GM23338 (cell line): ENCODE data around the gene CGNL1. TPM values are rescaled to one million over a fixed set of nuclear protein-coding genes. Genes with fewer than 3 reads are reported as not detected.

Experiments
- ATAC-seq: fragments of 200-7000 bp; cut with Tn5 transposase; 3 replicates; pipeline ENCODE4 v1.9.1; 2020
- DNase-seq: peaks from one replicate; pipeline ENCODE4 v3.0.0-alpha.2; 2015; ENCODE audit warnings: low spot score
- H2AFZ ChIP-seq: fragments of 200-600 bp; sonication (generic); 2 replicates; pipeline ENCODE4 v1.8.0; 2016; ENCODE audit warnings: antibody characterized with exemption, mild to moderate bottlenecking, moderate library complexity
- H3F3A ChIP-seq: fragments of 200-600 bp; sonication (generic); replicated peaks from 2 replicates; pipeline ENCODE4 v1.8.0; 2017; ENCODE audit warnings: antibody characterized with exemption, mixed run types, low read depth
- H3K27ac ChIP-seq: fragments of 200-600 bp; sonication (generic); 2 replicates; pipeline ENCODE4 v1.6.1; 2016; ENCODE audit warnings: low read depth
- H3K27me3 ChIP-seq: fragments of 200-600 bp; sonication (generic); 2 replicates; pipeline ENCODE4 v1.8.0; 2016; ENCODE audit warnings: mild to moderate bottlenecking, mixed run types, moderate library complexity; ENCODE audit not compliant: insufficient read depth
- H3K36me3 ChIP-seq: fragments of 200-600 bp; sonication (generic); 2 replicates; pipeline ENCODE4 v1.8.0; 2016; ENCODE audit warnings: mild to moderate bottlenecking; ENCODE audit not compliant: insufficient read depth
- H3K4me1 ChIP-seq: fragments of 200-600 bp; sonication (generic); 2 replicates; pipeline ENCODE4 v1.8.0; 2016; ENCODE audit warnings: mild to moderate bottlenecking, moderate library complexity; ENCODE audit not compliant: insufficient read depth
- H3K4me2 ChIP-seq: fragments of 200-600 bp; sonication (generic); 2 replicates; pipeline ENCODE4 v1.7.1; 2017; ENCODE audit warnings: mixed run types
- H3K4me3 ChIP-seq: fragments of 200-600 bp; sonication (generic); 2 replicates; pipeline ENCODE4 v1.6.1; 2016; ENCODE audit warnings: mixed run types
- H3K79me2 ChIP-seq: fragments of 200-600 bp; sonication (generic); replicated peaks from 2 replicates; pipeline ENCODE4 v1.8.0; 2017; ENCODE audit warnings: mild to moderate bottlenecking; ENCODE audit not compliant: insufficient read depth
- H3K9me2 ChIP-seq: fragments of 200-600 bp; sonication (generic); 2 replicates; pipeline ENCODE4 v1.8.0; 2017; ENCODE audit not compliant: insufficient read depth
- H4K20me1 ChIP-seq: fragments of 200-600 bp; sonication (generic); replicated peaks from 2 replicates; pipeline ENCODE4 v1.8.0; 2017; ENCODE audit warnings: mild to moderate bottlenecking; ENCODE audit not compliant: insufficient read depth
- H3K27ac Mint-ChIP-seq: 2 replicates; pipeline ENCODE4 v1.8.0; 2020; ENCODE audit warnings: inconsistent platforms, mild to moderate bottlenecking, moderate library complexity, mixed read lengths
- H3K27me3 Mint-ChIP-seq: 3 replicates; pipeline ENCODE4 v1.8.0; 2022; ENCODE audit warnings: low read depth, mild to moderate bottlenecking, moderate library complexity, mixed read lengths, inconsistent platforms; ENCODE audit not compliant: insufficient read depth, poor library complexity
- H3K36me3 Mint-ChIP-seq: 3 replicates; pipeline ENCODE4 v1.8.0; 2021; ENCODE audit warnings: low read depth, mild to moderate bottlenecking, inconsistent platforms, moderate library complexity, mixed read lengths
- H3K4me1 Mint-ChIP-seq: 3 replicates; pipeline ENCODE4 v1.8.0; 2020; ENCODE audit warnings: mild to moderate bottlenecking, inconsistent platforms, mixed read lengths
- H3K4me3 Mint-ChIP-seq: 3 replicates; pipeline ENCODE4 v1.8.0; 2021; ENCODE audit warnings: moderate library complexity, mild to moderate bottlenecking, inconsistent platforms, mixed read lengths
- H3K9me3 Mint-ChIP-seq: 3 replicates; pipeline ENCODE4 v1.8.0; 2020; ENCODE audit warnings: moderate library complexity, mild to moderate bottlenecking, inconsistent platforms, mixed read lengths
- CREB1 ChIP-seq: fragments of 250-450 bp; sonication (Bioruptor Pico); IDR thresholded peaks from 2 replicates; pipeline ENCODE4 v1.5.0; 2020; ENCODE audit warnings: low read depth, mild to moderate bottlenecking, moderate library complexity
- EZH2 ChIP-seq: fragments of 200-600 bp; sonication (generic); IDR thresholded peaks from one replicate; pipeline ENCODE4 v1.8.0; 2017; ENCODE audit warnings: antibody characterized with exemption, mild to moderate bottlenecking, low read depth; ENCODE audit not compliant: unreplicated experiment
- EZH2phosphoT487 ChIP-seq: fragments of 200-600 bp; sonication (generic); IDR thresholded peaks from one replicate; pipeline ENCODE4 v1.8.1; 2018; ENCODE audit warnings: antibody characterized with exemption; ENCODE audit not compliant: unreplicated experiment
- JUNB ChIP-seq: IDR thresholded peaks from one replicate; pipeline ENCODE4 v1.6.1; 2016; ENCODE audit warnings: antibody characterized with exemption; ENCODE audit not compliant: unreplicated experiment
- NANOG ChIP-seq: IDR thresholded peaks from 2 replicates; pipeline ENCODE4 v1.6.1; 2016; ENCODE audit warnings: antibody characterized with exemption, borderline replicate concordance
- POLR2AphosphoS5 ChIP-seq: IDR thresholded peaks from 2 replicates; pipeline ENCODE4 v1.6.1; 2016; ENCODE audit warnings: antibody characterized with exemption, low read depth
- REST ChIP-seq: IDR thresholded peaks from one replicate; pipeline ENCODE4 v1.6.1; 2018; ENCODE audit warnings: antibody characterized with exemption; ENCODE audit not compliant: unreplicated experiment
- ZNF114 ChIP-seq: fragments of 250-450 bp; sonication (Bioruptor Pico); IDR thresholded peaks from 2 replicates; pipeline ENCODE4 v1.5.0; 2020; ENCODE audit warnings: mild to moderate bottlenecking, moderate library complexity
- ZNF331 ChIP-seq: fragments of 250-450 bp; sonication (Bioruptor Pico); IDR thresholded peaks from 2 replicates; pipeline ENCODE4 v1.5.0; 2020; ENCODE audit warnings: low read depth, mild to moderate bottlenecking, moderate library complexity
- ZNF462 ChIP-seq: fragments of 250-450 bp; sonication (Bioruptor Pico); IDR thresholded peaks from 2 replicates; pipeline ENCODE4 v1.5.0; 2020; ENCODE audit warnings: mild to moderate bottlenecking, moderate library complexity
- polyA plus RNA-seq: library from polyadenylated mRNA; unstranded; fragments of >200 nt; fragmentation: Nextera tagmentation; extraction: Ambion mirVana; gene quantifications from 2 replicates; pipeline ENCODE4 v1.2.1, GENCODE V29; 2016
- total RNA-seq: library from RNA; depleted of rRNA; stranded (reverse); fragments of >200 nt; shearing (Covaris generic); gene quantifications from 2 replicates; pipeline ENCODE4 v1.2.3, GENCODE V29; 2014
- TF ChIP-seq, protein P1 (sequence below): IDR thresholded peaks from 2 replicates; pipeline ENCODE4 v1.6.1; 2016; ENCODE audit warnings: antibody characterized with exemption

Gene CGNL1
- total and polyA plus RNA-seq, 2 experiments from 2014 or later = 20.0 to 57.8 TPM

DNA sequence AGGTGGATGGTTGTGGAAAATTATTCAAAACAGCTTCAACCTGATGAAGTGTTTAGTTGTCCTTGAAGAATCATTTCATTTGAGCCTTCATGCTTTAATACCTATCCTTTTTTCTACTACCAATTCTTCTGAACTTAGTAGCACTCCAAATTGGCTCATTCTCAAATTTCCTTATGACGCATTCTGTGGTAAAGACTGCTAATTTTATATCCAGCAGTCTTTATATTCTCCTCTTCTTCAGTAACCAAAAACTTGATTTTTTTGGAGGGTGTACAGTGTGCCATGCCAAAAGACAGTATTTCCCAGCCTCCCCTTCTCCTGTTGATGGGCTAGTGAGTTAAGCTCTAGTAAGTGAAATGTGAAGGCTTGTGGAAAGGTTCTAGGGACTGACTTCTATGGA lies 25.2 kb downstream of the CGNL1 start (continued):
- no peak for TF ChIP-seq ZNF462 (CRISPR knock-in tag)

DNA sequence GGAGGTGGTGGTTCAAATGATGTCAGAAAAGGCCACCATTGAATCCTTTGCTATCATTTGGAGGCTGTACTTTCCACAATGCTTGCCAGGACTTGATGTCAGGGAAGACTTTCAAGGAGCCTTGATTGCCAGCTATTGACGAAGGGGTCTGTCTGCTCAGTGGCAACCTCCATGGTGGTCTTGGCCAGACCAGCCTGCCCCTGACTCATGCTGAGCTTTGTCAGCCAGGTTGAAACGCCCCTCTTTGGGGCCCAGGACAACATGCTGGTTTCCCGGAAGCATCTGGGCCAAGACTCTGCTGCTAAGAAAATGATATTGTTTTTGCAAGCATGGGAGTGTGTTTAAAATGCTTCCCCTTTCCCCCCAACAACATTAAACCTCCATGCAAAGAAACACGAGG lies 26.7 kb downstream of the CGNL1 start:
- H3K9me3 Mint-ChIP-seq = no peaks in the 10 kb centered on the region; the same call in 2 of the 3 replicates
- H3K4me2 ChIP-seq = peak overlapping the region; percentile 35
- H3K9me2 ChIP-seq = no peaks in the 10 kb centered on the region
- H3K4me3 ChIP-seq = no peak overlapping the region
- 0 out of 2 replicates have a peak overlapping the region, but pooled peaks have one; percentile 42 for H3K27ac Mint-ChIP-seq
- H3F3A ChIP-seq = no peaks in the 10 kb centered on the region
- peak overlapping the region; percentile 16; the same call in 1 of the 3 replicates for H3K4me3 Mint-ChIP-seq
- no peaks in the 10 kb centered on the region for H3K27me3 Mint-ChIP-seq
- H3K36me3 ChIP-seq = no peaks in the 10 kb centered on the region; the same call in none of the 2 replicates
- peaks cover 9% of the 10 kb centered on the region; the same call in 1 of the 2 replicates for H4K20me1 ChIP-seq
- H3K36me3 Mint-ChIP-seq = peaks cover 45% of the 10 kb centered on the region
- H3K79me2 ChIP-seq = peaks cover 91% of the 10 kb centered on the region
- H3K4me1 ChIP-seq = peaks cover 38% of the 10 kb centered on the region
- H3K27me3 ChIP-seq = no peaks in the 10 kb centered on the region
- ATAC-seq = peak; percentile 14; the same call in 1 of the 3 replicates
- H3K27ac ChIP-seq = peak overlapping the region; percentile 74; the same call in 1 of the 2 replicates
- DNase-seq = no peak
- no peak overlapping the region for H2AFZ ChIP-seq
- H3K4me1 Mint-ChIP-seq = peaks cover 45% of the 10 kb centered on the region
- TF ChIP-seq NANOG = no peak
- TF ChIP-seq EZH2phosphoT487 = no peak
- no peak for TF ChIP-seq CREB1 (CRISPR knock-in tag)
- no peak for TF ChIP-seq POLR2AphosphoS5
- no peak for TF ChIP-seq ZNF331
- TF ChIP-seq, protein P1, sequence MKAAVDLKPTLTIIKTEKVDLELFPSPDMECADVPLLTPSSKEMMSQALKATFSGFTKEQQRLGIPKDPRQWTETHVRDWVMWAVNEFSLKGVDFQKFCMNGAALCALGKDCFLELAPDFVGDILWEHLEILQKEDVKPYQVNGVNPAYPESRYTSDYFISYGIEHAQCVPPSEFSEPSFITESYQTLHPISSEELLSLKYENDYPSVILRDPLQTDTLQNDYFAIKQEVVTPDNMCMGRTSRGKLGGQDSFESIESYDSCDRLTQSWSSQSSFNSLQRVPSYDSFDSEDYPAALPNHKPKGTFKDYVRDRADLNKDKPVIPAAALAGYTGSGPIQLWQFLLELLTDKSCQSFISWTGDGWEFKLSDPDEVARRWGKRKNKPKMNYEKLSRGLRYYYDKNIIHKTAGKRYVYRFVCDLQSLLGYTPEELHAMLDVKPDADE = no peak
- TF ChIP-seq EZH2 = no peak
- TF ChIP-seq REST = no peak
- no peak for TF ChIP-seq JUNB
- no peak for TF ChIP-seq ZNF114 (CRISPR knock-in tag)
